ENCODE measurements around the gene ADCY4.
"Not testable (repeated sequence)": the region's sequence is repeated elsewhere in the genome, so short reads cannot be mapped to it uniquely, and the experiment has no call there.

ADCY4 gene

DNA sequence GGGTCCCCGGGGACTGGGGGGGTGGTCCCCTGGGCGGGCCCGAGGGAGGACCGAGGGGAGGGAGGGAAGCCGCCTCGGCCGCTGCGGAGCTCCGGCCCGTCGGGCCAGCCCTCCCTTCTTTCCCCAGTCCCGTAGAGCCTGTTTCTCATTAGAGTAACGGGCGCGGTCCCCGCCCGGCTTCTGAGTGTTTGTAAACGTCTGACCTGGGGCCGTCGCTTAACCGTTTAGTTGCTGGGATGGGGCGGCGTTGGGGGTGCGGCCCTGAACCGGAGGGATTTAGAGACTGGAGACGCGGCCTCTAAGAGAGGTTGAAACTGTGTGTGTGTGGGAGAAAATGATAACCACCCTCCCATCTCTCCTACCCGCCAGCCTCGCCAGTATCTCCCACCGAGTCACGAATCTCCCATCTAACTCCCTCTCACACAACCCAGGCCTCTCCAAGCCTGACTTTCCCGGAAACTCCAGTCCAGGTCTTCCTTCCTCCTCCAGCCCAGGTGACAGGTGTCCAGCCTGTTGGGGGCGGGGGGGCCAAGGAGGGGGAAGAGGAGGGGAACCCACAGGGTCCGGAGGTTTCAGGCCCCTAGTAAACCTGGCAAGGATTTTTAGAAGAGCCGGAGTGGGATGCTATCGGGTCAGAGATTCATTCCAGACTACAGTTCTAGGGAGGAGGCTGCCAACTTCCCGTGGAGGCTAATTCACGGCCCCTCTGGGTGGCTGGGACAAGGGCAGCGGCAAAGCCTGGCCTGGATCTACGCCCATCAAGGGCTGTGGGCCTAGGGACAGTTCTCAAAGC, 32.0 kb upstream of the ADCY4 start:
- DNase-seq = peak; percentile 99

DNA sequence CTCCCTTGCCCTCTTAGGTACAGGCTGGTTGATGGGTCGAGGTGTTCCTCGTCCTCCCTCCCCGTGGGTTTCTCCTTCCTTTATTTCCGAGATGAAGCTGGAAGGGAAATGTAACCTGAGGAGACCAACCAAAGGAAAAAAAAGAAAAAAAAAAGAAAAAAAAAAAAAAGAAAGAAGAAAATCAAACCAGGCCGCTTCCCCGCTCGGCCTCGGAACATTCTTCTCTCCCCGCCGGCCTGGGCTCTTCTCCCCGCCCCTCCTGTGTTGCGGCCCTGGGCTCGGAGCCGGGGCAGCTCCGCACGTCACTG, 31.5 kb upstream of the ADCY4 start:
- no peak for DNase-seq

DNA sequence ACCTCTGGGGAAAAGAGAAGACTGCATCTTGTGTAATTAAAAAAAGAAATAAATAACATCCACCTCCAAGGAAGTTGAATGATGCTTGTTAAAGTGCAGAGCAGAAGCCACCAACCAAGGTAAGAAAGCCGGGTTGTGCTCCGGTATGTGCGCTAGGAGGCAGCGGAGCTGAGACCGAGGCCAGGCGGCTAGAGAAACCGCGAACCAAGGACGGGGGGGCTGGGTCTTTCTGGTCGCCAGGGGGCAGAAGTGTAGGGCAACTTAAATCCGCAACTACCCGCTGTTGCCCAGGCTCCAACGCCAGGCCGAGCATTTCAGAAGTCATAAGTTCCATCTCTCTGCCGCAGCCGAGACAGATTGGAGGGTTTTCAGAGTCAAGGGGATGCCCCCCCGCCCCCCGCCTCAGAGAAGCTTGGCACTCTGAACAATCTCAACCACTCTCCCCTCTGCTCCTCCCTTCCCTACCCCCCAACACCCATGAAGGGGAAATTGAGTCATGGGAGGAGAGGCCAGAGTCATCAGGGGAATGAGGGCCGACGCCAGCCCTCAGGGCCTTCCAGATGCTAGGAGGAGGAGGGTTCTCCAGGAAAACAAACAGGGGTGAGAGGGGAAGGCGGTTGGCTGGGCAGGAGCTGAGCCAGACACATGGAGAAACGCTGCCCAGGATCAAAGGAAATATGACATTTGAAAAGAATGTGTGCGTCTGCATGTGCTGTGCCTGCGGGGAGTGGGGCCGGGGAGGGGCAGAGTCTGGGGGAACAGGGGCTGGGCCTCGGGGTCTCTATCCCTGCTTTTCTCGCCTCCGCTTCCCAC, 30.9 kb upstream of the ADCY4 start:
- DNase-seq = peak; percentile 95

DNA sequence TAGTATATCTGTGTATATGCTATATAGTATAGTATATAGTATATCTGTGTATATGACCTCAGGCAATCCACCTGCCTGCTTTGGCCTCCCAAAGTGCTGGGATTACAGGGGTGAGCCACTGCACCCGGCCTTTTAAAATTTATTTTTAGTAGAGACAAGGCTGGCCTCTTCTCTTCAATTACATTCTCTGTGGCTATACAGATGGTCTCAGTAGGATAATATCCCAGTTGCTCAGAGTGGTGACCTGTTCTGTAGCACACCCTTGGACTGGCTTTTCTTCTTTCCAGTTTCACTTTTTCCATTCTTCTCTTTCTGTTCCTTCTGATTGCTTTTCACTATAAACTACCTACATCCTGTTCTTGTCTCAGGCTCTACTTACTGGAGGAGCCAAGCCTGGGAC, 30.0 kb upstream of the ADCY4 start:
- no peak for DNase-seq

DNA sequence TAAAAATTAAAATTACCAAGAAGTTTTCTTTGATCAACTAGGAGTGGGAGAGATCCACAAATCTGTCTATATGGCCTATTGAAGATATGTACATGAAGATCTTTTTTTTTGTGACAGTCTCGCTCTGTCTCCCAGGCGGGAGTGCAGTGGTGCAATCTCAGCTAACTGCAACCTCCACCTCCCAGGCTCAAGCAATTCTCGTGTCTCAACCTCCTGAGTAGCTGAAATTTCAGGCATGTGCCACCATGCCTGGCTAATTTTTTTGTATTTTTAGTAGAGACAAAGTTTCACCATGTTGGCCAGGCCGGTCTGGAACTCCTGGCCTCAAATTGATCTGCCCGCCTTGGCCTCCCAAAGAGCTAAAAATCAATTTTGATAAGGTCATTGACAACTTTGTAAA, 28.5 kb upstream of the ADCY4 start:
- DNase-seq = no peak

DNA sequence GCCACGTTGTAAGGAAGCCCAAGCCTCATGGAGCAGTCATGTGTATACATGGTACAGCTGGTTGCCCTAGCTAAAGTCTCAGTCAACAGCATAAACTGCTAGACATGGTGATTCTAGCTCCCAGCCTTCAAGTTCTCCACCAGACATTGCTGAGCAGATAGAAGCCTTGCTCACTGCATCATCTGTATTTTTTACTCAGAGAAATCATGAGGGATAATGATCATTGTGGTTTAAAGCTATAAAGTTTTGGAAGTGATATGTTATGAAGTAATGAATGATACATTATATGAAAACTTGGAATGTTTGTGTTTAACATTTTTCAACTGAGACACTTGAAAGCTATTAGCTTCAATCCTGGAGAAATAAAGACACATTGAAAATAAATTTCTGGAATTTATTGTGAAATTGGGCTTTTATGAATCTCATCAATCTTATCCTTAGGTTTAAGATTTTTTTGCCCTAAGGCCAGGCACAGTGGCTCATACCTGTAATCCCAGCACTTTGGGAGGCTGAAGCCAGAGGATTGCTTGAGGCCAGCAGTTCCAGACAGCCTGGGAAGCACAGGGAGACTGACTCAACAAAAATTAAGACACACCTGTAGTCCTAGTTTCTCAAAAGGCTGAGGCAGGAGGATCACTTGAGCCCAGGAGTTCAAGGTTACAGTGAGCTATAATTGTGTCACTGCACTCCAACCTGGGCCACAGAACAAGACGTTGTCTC, 27.5 kb upstream of the ADCY4 start:
- no peak for DNase-seq

DNA sequence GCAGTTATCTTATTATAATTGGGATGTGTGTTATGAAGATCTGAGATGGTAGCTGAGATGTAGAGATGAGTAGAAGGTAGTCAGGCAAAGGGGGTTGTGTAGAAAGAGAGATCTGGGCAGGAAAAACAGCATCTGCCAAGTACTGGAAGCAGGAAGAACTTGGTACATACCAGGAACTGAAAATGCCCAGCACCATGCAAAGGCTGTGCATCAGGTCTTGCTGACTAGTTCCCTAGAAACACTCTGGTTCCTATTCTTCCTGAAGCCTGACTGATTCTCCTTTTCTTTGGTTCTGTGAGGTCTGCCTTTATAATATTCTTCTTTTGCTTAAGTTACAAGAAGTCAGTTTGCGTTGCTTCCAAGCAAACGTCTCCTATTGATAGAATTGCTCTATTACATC, 26.5 kb upstream of the ADCY4 start:
- no peak for DNase-seq

DNA sequence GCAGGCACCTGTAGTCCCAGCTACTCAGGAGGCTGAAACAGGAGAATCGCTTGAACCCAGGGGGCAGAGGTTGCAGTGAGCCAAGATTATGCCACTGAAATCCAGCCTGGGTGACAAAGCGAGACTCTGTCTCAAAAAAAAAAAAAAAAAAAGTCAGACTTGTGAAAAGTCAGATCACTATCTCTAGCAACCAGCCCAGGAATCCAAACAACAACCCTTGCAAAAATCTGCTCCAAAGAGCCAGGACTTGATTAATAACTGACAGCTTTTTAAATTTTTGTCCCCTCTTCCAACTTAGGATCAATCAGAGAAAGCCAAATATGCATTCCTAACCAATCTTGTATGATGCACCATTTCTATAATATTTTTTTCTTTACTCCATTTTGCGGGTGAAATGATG, 25.4 kb upstream of the ADCY4 start:
- DNase-seq = no peak

DNA sequence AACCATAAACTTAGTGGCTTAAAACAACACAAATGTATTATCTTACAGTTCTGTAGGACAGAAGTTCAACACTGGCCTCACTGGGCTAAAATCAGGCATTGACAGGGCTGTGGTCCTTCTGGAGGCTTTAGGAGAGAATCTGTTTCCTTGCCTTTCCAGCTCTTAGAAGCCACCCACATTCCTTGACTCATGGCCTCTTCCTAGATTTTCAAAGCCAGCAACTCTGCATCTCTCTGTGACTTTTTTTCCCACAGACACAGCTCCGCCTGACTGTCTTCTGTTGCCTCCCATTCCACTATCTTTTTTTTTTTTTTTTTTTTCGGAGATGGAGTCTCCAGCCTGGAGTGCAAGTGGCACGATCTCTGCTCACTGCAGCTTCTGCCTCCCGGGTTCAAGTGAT, 21.3 kb upstream of the ADCY4 start:
- no peak for DNase-seq

DNA sequence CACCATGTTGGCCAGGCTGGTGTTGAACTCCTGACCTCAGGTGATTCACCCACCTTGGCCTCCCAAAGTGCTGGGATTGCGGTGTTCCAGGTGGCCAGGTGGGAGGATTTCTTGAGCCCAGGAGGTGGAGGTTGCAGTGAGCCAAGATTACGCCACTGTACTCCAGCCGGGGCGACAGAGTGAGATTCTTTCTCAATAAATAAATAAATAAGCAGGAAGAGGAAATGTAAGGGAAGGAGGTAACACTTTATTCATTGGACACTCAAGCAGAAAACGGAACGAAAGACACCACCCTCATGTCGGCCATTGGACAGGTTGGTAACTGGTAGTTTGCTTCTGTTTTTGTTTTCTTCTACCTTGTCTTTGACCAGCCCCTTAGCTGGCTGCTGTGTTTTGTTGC, 20.1 kb upstream of the ADCY4 start:
- no peak for DNase-seq

DNA sequence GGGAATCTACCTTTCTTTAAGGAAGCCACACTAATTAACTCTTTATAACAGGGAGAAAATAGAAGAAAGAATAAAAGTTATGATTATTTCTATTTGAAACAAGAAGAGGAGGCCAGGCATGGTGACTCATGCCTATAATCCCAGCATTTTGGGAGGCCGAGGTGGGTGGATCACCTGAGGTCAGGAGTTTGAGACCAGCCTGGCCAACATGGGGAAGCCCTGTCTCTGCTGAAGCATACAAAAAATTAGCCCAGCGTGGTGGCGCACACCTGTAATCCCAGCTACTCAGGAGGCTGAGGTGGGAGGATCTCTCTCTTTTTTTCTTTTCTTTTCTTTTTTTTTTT, 19.6 kb upstream of the ADCY4 start:
- not testable (repeated sequence) for DNase-seq

DNA sequence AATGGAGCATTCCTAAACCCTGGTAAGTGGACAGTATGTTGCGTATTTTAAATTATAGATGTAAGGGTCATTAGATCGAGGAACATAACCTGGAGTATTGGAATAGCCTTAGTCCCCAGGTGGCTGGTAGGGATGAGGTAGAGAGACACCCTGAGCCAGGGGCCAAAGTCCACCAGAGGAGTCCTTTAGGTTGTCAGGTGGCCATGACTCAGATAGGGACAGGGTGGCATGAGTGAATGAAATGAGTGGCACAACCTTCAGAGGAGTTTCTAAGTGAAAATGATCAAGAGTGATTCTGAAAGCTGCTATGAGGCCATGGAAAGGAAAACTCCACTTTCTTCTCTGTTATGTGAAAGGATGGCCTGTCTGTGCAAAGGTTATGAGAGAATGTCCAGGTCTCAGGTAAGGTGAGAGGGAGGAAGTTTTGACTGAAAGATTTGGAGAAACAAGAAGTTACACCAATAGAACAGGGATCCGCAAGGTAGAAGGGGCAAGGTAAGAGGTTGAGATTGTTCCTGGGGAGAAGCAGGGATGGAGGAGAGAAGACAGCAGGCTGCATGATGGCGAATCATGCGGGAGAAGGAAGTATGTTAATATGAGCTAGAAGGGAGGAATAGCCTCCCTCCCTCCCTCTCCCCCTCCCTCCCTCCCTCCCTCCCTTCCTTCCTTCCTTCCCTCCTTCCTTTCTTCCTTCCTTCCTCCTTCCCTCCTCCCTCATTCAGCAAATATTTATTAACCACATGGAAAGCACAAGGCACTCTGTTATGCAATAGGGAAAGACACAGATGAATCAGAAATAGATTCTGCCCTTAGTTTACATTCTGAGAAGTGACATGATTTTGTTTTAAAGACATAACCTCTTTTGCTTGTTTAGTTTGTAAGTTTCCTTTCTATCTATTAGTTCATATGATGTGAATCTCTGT, 18.9 kb upstream of the ADCY4 start:
- peak; percentile 94 for DNase-seq

DNA sequence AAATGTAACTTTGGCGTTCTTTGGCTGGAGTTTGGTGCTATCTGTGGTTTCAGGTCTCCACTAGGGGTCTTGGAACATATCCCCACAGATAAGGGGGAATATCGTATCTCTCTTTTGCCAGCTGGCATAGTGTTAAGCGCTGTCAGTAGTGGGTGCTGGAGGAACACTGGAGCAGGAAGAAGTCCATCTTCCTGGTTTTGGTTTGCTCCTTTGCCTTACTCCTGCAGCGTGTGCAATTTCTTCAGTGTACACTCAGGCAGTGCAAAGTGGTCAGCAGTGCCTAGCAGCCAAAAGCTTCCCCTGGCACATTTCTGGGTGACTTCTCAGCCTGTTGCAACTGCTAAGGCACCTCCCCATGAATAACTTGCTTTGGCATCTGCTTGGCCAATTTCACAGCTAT, 16.6 kb upstream of the ADCY4 start:
- DNase-seq = no peak

DNA sequence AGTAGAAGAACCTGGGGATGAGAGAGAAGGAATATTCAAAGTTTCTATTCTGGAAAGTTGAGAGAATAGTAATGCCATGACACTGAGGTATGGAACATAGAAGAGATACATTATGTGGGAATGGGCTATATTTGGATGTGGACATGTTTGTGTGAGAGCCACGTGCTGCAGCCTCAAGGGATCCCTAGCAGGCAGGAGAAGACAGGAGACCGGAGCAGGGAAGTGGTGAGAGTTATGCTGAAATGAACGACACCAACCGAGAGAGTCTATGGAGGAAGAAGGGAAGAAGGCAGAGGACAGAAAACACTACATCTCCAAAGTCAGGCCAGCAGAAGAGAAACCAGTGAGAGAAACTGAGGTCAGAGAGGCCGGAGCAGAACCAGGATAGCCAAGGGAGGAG, 14.9 kb upstream of the ADCY4 start:
- no peak for DNase-seq

DNA sequence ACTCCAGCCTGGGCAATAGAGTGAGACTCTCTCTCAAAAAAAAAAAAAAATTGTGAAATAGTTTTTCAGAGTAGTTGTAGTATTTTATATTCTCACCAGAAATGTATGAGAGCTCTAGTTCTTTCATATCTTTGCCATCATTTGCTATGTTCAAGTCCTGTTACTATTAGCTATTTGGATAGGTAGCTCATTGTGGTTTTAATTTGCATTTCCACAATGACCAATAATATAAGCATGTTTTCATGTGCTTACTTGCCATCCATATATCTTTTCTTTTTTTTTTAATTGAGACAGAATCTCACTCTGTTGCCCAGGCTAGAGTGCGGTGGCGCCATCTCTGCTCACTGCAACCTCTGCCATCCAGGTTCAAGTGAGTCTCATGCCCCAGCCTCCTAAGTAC, 13.3 kb upstream of the ADCY4 start:
- no peak for DNase-seq

DNA sequence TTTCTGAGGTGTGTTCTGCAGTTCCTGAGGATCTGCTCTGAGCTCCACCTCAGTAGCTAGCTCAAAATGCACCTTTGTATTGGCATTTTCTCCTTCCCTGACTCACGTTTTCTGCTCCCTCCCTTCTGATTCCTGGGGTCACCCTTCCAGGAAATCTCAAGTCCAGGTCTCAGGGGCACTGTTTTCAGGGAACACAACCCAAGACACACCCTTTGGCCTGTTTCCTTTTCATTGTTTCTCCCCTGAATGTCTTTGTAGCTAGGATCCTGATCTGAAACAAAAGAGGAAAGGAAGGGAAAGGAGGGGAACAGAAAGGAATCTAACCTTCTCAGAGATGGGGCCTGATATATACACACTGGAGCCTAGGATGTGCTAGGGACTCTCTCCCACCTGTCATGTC, 12.3 kb upstream of the ADCY4 start:
- DNase-seq = no peak

DNA sequence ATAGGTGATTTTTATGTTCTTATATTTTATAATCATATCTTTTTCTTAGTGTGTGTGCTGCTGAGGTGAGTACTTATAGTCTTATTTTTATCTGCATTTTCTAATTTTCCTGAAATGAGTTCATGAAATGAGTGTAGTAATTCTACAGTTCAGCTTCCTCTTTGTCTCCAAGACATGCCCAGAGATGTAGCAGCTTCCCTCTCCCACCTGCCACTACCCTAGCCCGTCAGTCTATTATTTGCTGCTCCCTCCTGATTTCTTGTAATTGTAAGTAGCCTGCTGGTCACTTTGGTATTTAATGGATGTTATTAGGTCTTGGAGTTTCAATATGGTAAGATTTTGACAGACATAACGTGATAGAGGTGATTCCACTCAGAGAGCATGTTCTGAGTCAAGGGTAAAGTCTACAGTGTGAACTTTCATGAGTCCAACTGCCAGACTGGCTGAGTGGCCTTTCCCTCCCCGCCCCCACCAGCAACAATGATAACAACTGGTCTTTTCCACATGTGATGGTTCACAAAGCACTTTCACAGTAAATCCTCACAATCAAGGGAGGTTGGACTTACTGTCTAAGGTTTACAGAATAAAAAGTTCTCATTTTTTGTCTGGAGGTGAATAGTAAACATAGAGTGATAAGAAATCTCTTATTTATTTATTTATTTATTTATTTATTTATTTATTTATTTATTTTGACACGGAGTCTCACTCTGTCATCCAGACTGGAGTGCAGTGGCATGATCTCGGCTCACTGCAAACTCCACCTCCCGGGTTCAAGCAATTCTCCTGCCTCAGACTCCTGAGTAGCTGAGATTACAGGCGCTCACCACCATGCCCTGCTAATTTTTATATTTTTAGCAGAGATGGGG, 9.2 kb upstream of the ADCY4 start:
- DNase-seq = no peak

DNA sequence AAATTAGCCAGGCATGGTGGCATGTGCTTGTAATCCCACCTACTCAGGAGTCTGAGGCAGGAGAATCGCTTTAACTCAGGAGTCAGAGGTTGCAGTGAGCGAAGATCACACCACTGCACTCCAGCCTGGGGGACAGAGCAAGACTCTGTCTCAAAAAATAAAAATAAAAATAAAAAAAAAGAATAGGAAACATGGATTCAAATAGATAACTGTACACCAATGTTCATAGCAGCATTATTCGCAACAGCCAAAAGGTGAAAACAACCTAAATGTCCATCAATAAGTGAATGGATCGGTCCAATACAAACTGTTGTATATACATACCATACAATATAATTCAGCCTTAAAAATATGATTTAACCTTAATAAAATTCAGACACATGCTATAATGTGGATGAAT, 8.0 kb upstream of the ADCY4 start:
- DNase-seq = no peak

DNA sequence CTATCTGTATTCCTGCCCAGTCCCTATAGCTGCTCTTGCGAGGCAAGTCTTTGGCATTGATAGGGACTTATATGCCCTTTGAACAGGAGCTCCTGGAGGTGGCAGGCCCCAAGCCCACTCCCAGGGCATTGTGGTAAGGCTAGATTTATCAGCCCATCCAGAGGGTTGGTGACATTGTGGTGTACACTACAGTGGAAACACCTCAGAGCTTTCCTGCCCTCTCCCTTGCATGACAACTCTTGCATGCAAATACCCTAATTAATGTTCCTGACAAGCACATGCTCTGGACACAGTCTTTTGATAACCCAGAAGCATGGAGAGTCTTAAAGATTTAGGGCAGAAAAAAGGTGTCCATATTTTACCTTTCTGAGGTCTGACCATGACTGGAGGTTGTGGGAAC, 5.7 kb upstream of the ADCY4 start:
- no peak for DNase-seq

DNA sequence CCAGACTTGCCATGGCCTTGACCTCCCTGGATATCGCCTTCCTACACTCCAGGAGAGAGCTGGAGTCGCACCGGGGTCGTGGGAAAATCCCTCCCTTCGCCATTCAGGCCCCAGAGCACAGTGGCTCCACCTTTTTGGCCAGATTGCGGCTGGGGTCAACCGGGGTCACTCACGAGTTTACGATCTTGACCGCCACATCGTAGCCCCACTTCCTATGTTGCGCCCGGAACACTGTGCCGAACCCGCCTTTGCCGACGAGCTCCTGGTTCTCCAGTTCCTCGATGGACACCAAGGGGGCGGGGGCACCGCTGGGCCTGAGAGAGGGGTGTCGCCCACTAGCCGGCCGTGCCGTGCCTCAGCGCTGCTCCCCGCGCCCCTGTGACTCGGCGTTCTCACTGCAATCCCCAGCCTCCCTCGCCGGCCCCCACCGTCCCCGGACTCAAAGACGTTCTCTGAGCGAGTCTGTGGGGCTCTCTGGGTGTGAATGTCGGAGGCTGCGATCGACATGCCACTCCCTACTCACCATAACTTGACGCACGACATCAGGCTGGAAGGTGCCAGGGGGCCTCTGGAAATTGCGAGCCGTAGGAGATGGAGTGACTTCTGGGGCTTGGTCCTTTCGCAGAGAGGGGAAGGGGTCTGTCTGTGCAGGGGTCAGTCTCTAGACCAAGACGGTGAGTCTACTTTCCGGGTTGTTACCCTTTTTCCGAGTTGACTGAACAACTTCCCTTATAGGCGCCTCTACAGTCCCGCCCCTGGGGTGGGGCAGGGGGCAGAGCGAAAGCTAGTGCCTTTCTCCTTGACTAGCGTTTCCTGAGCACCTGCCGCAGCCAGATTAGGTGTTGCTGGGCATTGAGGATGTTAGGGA, 4.6 kb upstream of the ADCY4 start, which contains the start of gene RIPK3:
TSS of gene RIPK3 (minus strand) at position 708 of the 868 bp plus-strand sequence. CDS start at position 543, 165 bp downstream.
- DNase-seq = peak; percentile 79

DNA sequence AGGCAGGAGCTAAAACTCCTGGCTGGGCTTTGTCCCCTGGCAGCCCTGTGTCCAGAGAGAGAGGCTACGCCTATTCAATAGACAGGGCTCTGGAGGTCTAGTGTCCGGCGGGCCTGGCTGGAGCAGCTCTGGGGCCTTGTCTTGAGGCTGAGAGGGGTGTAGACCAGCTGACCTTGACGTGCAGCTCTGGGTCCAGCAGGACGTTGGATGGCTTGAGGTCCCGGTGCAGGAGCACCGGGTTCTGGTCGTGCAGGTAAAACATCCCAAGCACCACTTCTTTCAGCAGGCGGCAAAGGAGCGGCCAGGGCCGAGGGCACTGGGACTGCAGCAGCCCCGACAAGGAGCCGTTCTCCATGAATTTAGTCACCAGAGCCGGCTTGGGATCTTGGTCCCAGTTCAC, 4.0 kb upstream of the ADCY4 start:
- no peak for DNase-seq
